BLaER1 treated with 17β-estradiol and CSF1 and Interleukin-3, amounts not matched to agents 10 nM and 100 nM (cell line): ENCODE measurements around the gene FARP1.

Source experiments
- H3K27ac ChIP-seq, 11 experiments: shearing (Covaris generic); formaldehyde crosslinking; 2 replicates each; pipeline ENCODE4 v1.8.1; 2022
- H3K27me3 ChIP-seq, 11 experiments: shearing (Covaris generic); formaldehyde crosslinking; 2 replicates each; pipeline ENCODE4 v1.8.1; 2022
- H3K36me3 ChIP-seq, 11 experiments: shearing (Covaris generic); formaldehyde crosslinking; 2 replicates each; pipeline ENCODE4 v1.8.1; 2022
- H3K4me1 ChIP-seq, 10 experiments: shearing (Covaris generic); formaldehyde crosslinking; 2 replicates each; pipeline ENCODE4 v1.8.1; 2022
- H3K4me2 ChIP-seq, 11 experiments: shearing (Covaris generic); formaldehyde crosslinking; 2 replicates each; pipeline ENCODE4 v1.8.1; 2022
- H3K4me3 ChIP-seq, 10 experiments: shearing (Covaris generic); formaldehyde crosslinking; 2 replicates each; pipeline ENCODE4 v1.8.1; 2022
- H3K9ac ChIP-seq, 11 experiments: shearing (Covaris generic); formaldehyde crosslinking; 2 replicates each; pipeline ENCODE4 v1.8.1; 2022
- H3K9me3 ChIP-seq, 11 experiments: shearing (Covaris generic); formaldehyde crosslinking; replicated peaks in 1 of 11; 2 replicates each; pipeline ENCODE4 v1.8.1; 2022
- H4K20me1 ChIP-seq, 11 experiments: shearing (Covaris generic); formaldehyde crosslinking; 2 replicates each; pipeline ENCODE4 v1.8.1; 2022
- Cebpa-rat ChIP-seq, 11 experiments: shearing (Covaris generic); IDR thresholded peaks; 2 replicates each; pipeline ENCODE4 v1.8.1; 2022

Gene FARP1

GRCh38 chr13:98195054-98195791 lies 52.3 kb downstream of the FARP1 start:
- Histone ChIP-seq H3K9ac (no peak overlapping the region), H3K4me2 (no peak overlapping the region), H3K4me3 (no peak overlapping the region), H3K9me3 (peaks cover 0 to 10% (median 0%) of the 10 kb centered on the region in 11 experiments; a peak in 4 of 22 replicates), H4K20me1 (peaks cover 0 to 68% (median 0%) of the 10 kb centered on the region in 11 experiments; a peak in 4 of 22 replicates), H3K36me3 (peaks cover 0 to 25% (median 0%) of the 10 kb centered on the region in 11 experiments; a peak in 4 of 22 replicates), H3K4me1 (peaks cover 0 to 18% (median 4%) of the 10 kb centered on the region in 10 experiments; a peak in 12 of 20 replicates), H3K27me3 (no peaks in the 10 kb centered on the region), H3K27ac (no peak overlapping the region)
- no peak for TF ChIP-seq Cebpa-rat (IDR thresholded peaks at IDR 0.05)

- H3K4me1 ChIP-seq, result peaks cover 14 to 29% (median 24%) of the 10 kb centered on the region in 10 experiments
- H3K27me3 ChIP-seq, result no peaks in the 10 kb centered on the region
- TF ChIP-seq Cebpa-rat (IDR thresholded peaks at IDR 0.05), result no peak
- no peak overlapping the region for H3K9ac ChIP-seq
- H3K9me3 ChIP-seq, result peaks cover 8 to 20% (median 10%) of the 10 kb centered on the region in 11 experiments
- H3K27ac ChIP-seq, result no peak overlapping the region
- peaks cover 0 to 49% (median 0%) of the 10 kb centered on the region in 11 experiments; a peak in 4 of 22 replicates for H4K20me1 ChIP-seq
- H3K4me3 ChIP-seq, result no peak overlapping the region
- peaks cover 0 to 35% (median 8%) of the 10 kb centered on the region in 11 experiments; a peak in 12 of 22 replicates for H3K36me3 ChIP-seq
- H3K4me2 ChIP-seq, result no peak overlapping the region
Observed at GRCh38 chr13:98198683-98199082, 55.8 kb downstream of the FARP1 start.

- H4K20me1 ChIP-seq, result peaks cover 0 to 46% (median 0%) of the 10 kb centered on the region in 11 experiments; a peak in 4 of 22 replicates
- no peak overlapping the region for H3K9ac ChIP-seq
- peaks cover under 1 to 42% (median 16%) of the 10 kb centered on the region in 11 experiments; a peak in 15 of 22 replicates for H3K36me3 ChIP-seq
- TF ChIP-seq Cebpa-rat (IDR thresholded peaks at IDR 0.05), result no peak
- H3K4me1 ChIP-seq, result peaks cover 14 to 29% (median 24%) of the 10 kb centered on the region in 10 experiments
- peaks cover 16 to 28% (median 18%) of the 10 kb centered on the region in 11 experiments for H3K9me3 ChIP-seq
- no peak overlapping the region for H3K4me2 ChIP-seq
- no peaks in the 10 kb centered on the region for H3K27me3 ChIP-seq
- no peak overlapping the region for H3K4me3 ChIP-seq
- H3K27ac ChIP-seq, result no peak overlapping the region
Observed at GRCh38 chr13:98199480-98199879, 56.6 kb downstream of the FARP1 start.

- no peaks in the 10 kb centered on the region for H3K27me3 ChIP-seq
Observed at GRCh38 chr13:98200211-98200878, 57.5 kb downstream of the FARP1 start.

GRCh38 chr13:98201189-98201588 lies 58.3 kb downstream of the FARP1 start:
- H3K27me3 ChIP-seq, result no peaks in the 10 kb centered on the region
- H3K9ac ChIP-seq, result no peak overlapping the region
- peaks cover 14 to 29% (median 23%) of the 10 kb centered on the region in 10 experiments for H3K4me1 ChIP-seq
- H3K4me3 ChIP-seq, result no peak overlapping the region
- peaks cover 5 to 47% (median 20%) of the 10 kb centered on the region in 11 experiments; a peak in 16 of 22 replicates for H3K36me3 ChIP-seq
- TF ChIP-seq Cebpa-rat (IDR thresholded peaks at IDR 0.05), result no peak
- no peak overlapping the region for H3K27ac ChIP-seq
- H3K4me2 ChIP-seq, result peak overlapping the region; percentile 17 to 86 (median 65); a peak in 21 of 22 replicates
- H3K9me3 ChIP-seq, result peaks cover 33 to 45% (median 35%) of the 10 kb centered on the region in 11 experiments
- H4K20me1 ChIP-seq, result peaks cover 0 to 29% (median 0%) of the 10 kb centered on the region in 11 experiments; a peak in 2 of 22 replicates

More at GRCh38 chr13:98200211-98200878, 57.5 kb downstream of the FARP1 start:
- H3K27ac ChIP-seq, result no peak overlapping the region
- H4K20me1 ChIP-seq, result peaks cover 0 to 38% (median 0%) of the 10 kb centered on the region in 11 experiments; a peak in 4 of 22 replicates
- peaks cover 14 to 29% (median 24%) of the 10 kb centered on the region in 10 experiments for H3K4me1 ChIP-seq
- no peak for TF ChIP-seq Cebpa-rat (IDR thresholded peaks at IDR 0.05)
- H3K9me3 ChIP-seq, result peaks cover 25 to 36% (median 27%) of the 10 kb centered on the region in 11 experiments
- no peak overlapping the region for H3K4me3 ChIP-seq
- peaks cover 5 to 45% (median 20%) of the 10 kb centered on the region in 11 experiments; a peak in 16 of 22 replicates for H3K36me3 ChIP-seq
- H3K9ac ChIP-seq, result no peak overlapping the region
- peak overlapping the region in 4 of 11 experiments; percentile 63 to 81 (median 73); a peak in 4 of 22 replicates for H3K4me2 ChIP-seq

GRCh38 chr13:98201984-98202383 lies 59.1 kb downstream of the FARP1 start:
- peaks cover 12 to 29% (median 21%) of the 10 kb centered on the region in 10 experiments for H3K4me1 ChIP-seq
- H3K36me3 ChIP-seq, result peaks cover 5 to 48% (median 20%) of the 10 kb centered on the region in 11 experiments; a peak in 16 of 22 replicates
- no peaks in the 10 kb centered on the region for H3K27me3 ChIP-seq
- H3K27ac ChIP-seq, result peak overlapping the region in 3 of 11 experiments; percentile 16 to 37 (median 22); a peak in 4 of 22 replicates
- peaks cover 0 to 28% (median 0%) of the 10 kb centered on the region in 11 experiments; a peak in 3 of 22 replicates for H4K20me1 ChIP-seq
- peak overlapping the region in 1 of 11 experiments; percentile 23; a peak in 2 of 22 replicates for H3K9ac ChIP-seq
- TF ChIP-seq Cebpa-rat (IDR thresholded peaks at IDR 0.05), result no peak
- H3K9me3 ChIP-seq, result peaks cover 38 to 50% (median 40%) of the 10 kb centered on the region in 11 experiments
- H3K4me2 ChIP-seq, result peak overlapping the region; percentile 49 to 86 (median 71)
- H3K4me3 ChIP-seq, result no peak overlapping the region

GRCh38 chr13:98203646-98204326 lies 60.9 kb downstream of the FARP1 start:
- Histone ChIP-seq H3K4me1 (peaks cover 12 to 29% (median 21%) of the 10 kb centered on the region in 10 experiments), H4K20me1 (peaks cover 0 to 29% (median 0%) of the 10 kb centered on the region in 11 experiments; a peak in 4 of 22 replicates), H3K9ac (no peak overlapping the region), H3K4me2 (no peak overlapping the region), H3K27ac (no peak overlapping the region), H3K9me3 (peaks cover 37 to 44% (median 39%) of the 10 kb centered on the region in 11 experiments), H3K27me3 (no peaks in the 10 kb centered on the region), H3K4me3 (no peak overlapping the region), H3K36me3 (peaks cover 5 to 42% (median 18%) of the 10 kb centered on the region in 11 experiments; a peak in 16 of 22 replicates)
- TF ChIP-seq Cebpa-rat (IDR thresholded peaks at IDR 0.05), result no peak

- Histone ChIP-seq H3K4me3 (no peak overlapping the region), H3K27ac (no peak overlapping the region), H3K4me2 (no peak overlapping the region), H3K9me3 (peaks cover 38 to 44% (median 39%) of the 10 kb centered on the region in 11 experiments), H3K9ac (no peak overlapping the region), H3K27me3 (no peaks in the 10 kb centered on the region), H4K20me1 (peaks cover 0 to 27% (median 0%) of the 10 kb centered on the region in 11 experiments; a peak in 4 of 22 replicates), H3K36me3 (peaks cover 5 to 42% (median 18%) of the 10 kb centered on the region in 11 experiments; a peak in 16 of 22 replicates), H3K4me1 (peaks cover 12 to 29% (median 21%) of the 10 kb centered on the region in 10 experiments)
- TF ChIP-seq Cebpa-rat (IDR thresholded peaks at IDR 0.05), result no peak
Observed at GRCh38 chr13:98204546-98204945, 61.7 kb downstream of the FARP1 start.
